ENCODE measurements around the gene APOA5.

The APOA5 gene

DNA sequence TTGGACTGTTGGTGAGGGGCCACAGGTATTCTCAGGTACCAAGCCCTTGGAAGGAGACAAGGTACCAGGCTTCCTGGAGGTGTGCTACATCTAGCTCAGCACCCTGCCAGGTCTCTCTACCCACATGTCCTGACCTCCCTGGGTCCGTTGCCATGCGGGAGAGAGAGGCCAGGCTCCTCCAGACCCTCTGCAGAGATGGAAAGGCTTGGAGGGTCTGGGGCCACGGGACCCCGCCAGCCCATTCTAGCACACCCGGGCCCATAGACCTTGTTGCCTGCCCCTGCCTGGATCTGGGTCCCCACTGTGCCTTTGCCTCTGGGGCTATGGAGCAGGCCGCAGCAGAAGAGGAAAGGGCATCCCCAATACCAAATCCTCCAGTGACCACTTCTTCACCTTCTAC is 35.8 kb upstream of the APOA5 start:
- H3K36me3 Mint-ChIP-seq (ENCODE audit: low read depth) = no peaks in the 10 kb centered on the region
- no peak overlapping the region for H3K27ac Mint-ChIP-seq
- DNase-seq = no peak
- TF ChIP-seq, protein P1, sequence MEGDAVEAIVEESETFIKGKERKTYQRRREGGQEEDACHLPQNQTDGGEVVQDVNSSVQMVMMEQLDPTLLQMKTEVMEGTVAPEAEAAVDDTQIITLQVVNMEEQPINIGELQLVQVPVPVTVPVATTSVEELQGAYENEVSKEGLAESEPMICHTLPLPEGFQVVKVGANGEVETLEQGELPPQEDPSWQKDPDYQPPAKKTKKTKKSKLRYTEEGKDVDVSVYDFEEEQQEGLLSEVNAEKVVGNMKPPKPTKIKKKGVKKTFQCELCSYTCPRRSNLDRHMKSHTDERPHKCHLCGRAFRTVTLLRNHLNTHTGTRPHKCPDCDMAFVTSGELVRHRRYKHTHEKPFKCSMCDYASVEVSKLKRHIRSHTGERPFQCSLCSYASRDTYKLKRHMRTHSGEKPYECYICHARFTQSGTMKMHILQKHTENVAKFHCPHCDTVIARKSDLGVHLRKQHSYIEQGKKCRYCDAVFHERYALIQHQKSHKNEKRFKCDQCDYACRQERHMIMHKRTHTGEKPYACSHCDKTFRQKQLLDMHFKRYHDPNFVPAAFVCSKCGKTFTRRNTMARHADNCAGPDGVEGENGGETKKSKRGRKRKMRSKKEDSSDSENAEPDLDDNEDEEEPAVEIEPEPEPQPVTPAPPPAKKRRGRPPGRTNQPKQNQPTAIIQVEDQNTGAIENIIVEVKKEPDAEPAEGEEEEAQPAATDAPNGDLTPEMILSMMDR (IDR thresholded peaks at IDR 0.05) = no peak
- peaks cover 28% of the 10 kb centered on the region for H3K4me1 Mint-ChIP-seq
- peaks cover 6% of the 10 kb centered on the region for H3K27me3 Mint-ChIP-seq (ENCODE audit: low read depth, poor library complexity)
- no peak overlapping the region for H3K4me3 Mint-ChIP-seq
- H3K9me3 Mint-ChIP-seq = no peaks in the 10 kb centered on the region

DNA sequence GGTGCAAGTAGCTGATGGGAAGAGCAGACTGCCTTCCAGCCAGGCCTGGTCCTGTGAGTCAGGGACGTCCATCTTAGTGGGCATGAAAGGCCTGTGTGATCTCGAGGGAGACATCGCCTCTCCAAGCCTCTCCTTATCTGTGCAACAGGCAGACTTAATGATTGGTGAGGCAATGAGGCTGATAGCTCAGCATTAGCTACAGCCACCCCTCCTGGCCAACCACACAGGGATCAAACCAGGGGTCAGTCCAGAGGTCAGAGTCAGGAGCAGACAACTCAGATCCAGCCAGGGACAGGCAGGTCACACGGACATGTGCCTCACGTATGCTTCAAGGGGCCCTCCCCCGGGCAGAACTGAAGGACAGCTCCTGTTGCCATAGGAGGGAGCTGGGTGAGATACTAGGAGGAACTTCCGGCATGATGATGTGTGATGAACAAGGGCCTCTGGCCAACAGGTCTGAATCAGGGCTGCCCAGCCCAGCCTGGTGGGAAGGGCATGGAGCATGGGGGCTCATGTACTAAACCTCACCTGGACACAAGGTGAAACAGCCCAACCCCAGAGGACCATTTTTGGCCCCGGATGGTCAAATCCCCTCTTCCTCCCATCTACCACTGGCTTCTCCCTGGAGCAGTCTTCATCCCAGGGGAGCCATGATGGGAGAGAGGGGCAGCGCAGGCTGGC is 35.2 kb upstream of the APOA5 start:
- H3K4me3 Mint-ChIP-seq = no peak overlapping the region
- no peaks in the 10 kb centered on the region for H3K36me3 Mint-ChIP-seq (ENCODE audit: low read depth)
- TF ChIP-seq, protein P1 (IDR thresholded peaks at IDR 0.05) = no peak
- peaks cover 3% of the 10 kb centered on the region for H3K27me3 Mint-ChIP-seq (ENCODE audit: low read depth, poor library complexity)
- H3K9me3 Mint-ChIP-seq = no peaks in the 10 kb centered on the region
- no peak overlapping the region for H3K27ac Mint-ChIP-seq
- DNase-seq = no peak
- H3K4me1 Mint-ChIP-seq = peaks cover 27% of the 10 kb centered on the region

DNA sequence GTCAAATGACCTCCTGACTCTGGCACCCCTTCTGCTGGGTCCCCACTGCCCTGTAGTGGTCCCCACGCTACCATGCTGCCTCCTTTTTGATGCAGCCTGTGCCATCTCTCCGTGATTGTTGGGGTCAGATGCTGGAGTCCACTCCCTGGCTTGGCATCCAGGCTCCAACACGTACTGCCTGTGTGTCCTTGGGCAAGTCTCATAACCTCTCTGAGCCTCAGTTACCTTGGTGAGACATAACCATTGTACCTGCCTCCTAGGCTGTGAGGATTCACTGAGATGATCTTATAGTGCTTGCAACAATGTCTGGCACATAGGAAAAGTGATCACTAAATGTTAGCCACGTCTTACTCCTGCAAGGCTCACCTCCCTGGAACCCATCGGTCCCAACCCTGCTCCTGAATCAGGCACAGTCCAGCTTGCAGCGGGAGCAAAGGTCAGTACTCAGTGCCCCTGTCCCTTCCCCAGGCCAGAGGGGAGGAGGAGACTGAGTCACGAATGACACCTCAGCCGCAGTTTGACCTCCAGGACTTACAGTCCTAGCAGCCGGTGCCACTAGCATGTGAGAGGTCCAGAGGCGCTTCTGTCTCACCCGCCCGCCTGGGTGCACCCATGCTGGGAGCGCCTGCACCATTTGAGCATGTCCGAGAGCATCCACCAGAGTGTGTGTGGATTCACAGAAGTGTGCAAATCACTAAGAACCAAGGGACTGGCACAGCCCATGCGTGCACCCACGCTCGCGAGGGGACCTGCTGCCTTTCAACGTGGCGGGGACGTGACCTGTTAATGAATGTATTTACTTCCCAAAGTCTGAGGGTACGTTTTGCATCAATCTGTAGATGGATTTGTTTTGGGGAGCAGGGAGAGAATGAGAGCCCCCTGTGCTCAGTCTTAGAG is 34.4 kb upstream of the APOA5 start:
- Mint-ChIP-seq H3K27me3 (ENCODE audit: low read depth, poor library complexity) (peaks cover 3% of the 10 kb centered on the region), H3K9me3 (no peaks in the 10 kb centered on the region), H3K4me3 (no peak overlapping the region), H3K36me3 (ENCODE audit: low read depth) (no peaks in the 10 kb centered on the region), H3K4me1 (peaks cover 27% of the 10 kb centered on the region), H3K27ac (no peak overlapping the region)
- no peak for DNase-seq
- TF ChIP-seq, protein P1 (IDR thresholded peaks at IDR 0.05) = no peak

DNA sequence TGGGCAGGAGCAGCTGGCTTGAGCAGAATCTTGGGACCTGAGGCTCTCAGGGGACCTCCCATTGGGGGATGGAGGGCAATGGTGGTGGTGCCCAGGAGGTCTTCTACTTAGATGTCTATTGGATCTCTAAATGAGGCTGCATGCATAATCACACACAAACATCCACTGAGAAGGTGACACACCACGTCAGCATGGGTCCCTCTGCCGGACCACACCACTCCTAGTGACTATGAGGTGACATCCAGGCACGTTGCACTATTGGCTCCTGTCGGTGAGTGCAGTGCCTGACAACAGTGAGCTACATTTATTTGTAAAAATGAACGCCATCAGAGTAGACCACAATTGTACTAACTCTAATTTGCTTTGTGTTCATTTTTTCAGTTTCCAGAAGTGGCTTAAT is 33.8 kb upstream of the APOA5 start:
- Mint-ChIP-seq H3K36me3 (ENCODE audit: low read depth) (no peaks in the 10 kb centered on the region), H3K4me1 (peaks cover 27% of the 10 kb centered on the region), H3K9me3 (no peaks in the 10 kb centered on the region), H3K27ac (no peak overlapping the region), H3K27me3 (ENCODE audit: low read depth, poor library complexity) (peaks cover 3% of the 10 kb centered on the region), H3K4me3 (no peak overlapping the region)
- TF ChIP-seq, protein P1 (IDR thresholded peaks at IDR 0.05) = no peak
- no peak for DNase-seq

DNA sequence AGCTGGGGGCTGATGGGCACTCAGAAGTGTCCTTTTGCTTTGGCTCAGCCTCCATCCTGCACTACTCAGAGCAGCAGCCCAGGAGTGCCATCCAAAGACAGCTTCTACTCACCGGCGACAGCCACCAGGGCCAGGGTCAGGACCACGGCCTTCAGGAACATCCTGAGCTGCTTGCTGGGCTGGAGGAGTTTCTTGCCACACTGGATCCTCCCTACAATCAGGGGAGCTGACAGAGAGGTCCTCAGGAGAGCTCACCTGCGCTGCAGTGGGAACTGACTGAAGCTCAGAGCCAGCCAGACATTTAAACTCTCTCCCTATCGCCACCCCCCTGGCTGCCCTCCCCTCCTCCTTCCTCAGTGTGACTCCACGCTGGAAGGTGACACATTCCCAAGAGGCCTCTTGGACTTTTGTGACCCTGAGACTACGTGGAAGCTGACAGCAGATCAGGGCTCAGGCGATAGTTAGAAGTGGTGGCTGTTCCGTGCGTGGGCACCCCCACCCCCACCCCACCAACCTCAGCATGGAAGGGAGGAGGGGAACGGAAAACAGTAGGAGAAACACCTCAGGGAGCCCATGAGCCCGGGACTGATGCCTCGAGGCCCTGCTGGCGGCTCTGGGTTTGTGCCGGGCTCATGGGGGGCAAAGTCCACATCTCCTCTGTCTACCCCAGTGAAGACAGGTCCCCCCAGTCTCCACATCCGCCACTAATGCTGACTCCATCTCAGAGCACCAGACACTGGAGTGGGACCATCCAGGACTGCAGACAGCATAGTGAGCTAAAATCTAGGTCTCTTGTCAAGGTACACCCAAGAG is 31.6 kb upstream of the APOA5 start, which contains the start of gene APOA4:
Gene APOA4, minus strand, starts transcription at position 274 of the 813 bp plus-strand sequence. Its CDS starts 113 bp downstream, at position 161.
- Mint-ChIP-seq H3K36me3 (ENCODE audit: low read depth) (no peaks in the 10 kb centered on the region), H3K27ac (no peak within 1 kb of the TSS), H3K4me1 (peaks cover 21% of the 10 kb centered on the region), H3K4me3 (no peak within 1 kb of the TSS), H3K9me3 (no peaks in the 10 kb centered on the region), H3K27me3 (ENCODE audit: low read depth, poor library complexity) (peaks cover 3% of the 10 kb centered on the region)
- no peak for DNase-seq
- TF ChIP-seq, protein P1 (IDR thresholded peaks at IDR 0.05) = no peak

Data from nephron progenitor cell (in vitro differentiated cells).